NCI-H1092 treated with DMSO at 0.1 percent for 48 hours (cell line): ENCODE data around the gene ANKRD11.
"Not testable (repeated sequence)": the region's sequence is repeated elsewhere in the genome, so short reads cannot be mapped to it uniquely, and the experiment has no call there.

Experiments
- DNase-seq: peaks from one replicate; lab custom pipeline; 2025; lab: John Stamatoyannopoulos, UW

Gene ANKRD11

GRCh38 chr16:89280546-89281188 is 209.7 kb downstream of the ANKRD11 start:
- no peak for DNase-seq

GRCh38 chr16:89279666-89280481 is 210.5 kb downstream of the ANKRD11 start:
- no peak for DNase-seq

GRCh38 chr16:89278441-89279240 is 211.7 kb downstream of the ANKRD11 start:
- no peak for DNase-seq

- no peak for DNase-seq
Observed at GRCh38 chr16:89277641-89278341, 212.6 kb downstream of the ANKRD11 start.

- DNase-seq, result no peak
Observed at GRCh38 chr16:89277049-89277448, 213.3 kb downstream of the ANKRD11 start.

GRCh38 chr16:89275837-89276720 is 214.3 kb downstream of the ANKRD11 start:
- no peak for DNase-seq

GRCh38 chr16:89275284-89275584 is 215.1 kb downstream of the ANKRD11 start:
- no peak for DNase-seq

- DNase-seq, result no peak
Observed at GRCh38 chr16:89274561-89275283, 215.6 kb downstream of the ANKRD11 start.

GRCh38 chr16:89273741-89274472 is 216.5 kb downstream of the ANKRD11 start:
- no peak for DNase-seq

GRCh38 chr16:89272631-89273030 is 217.7 kb downstream of the ANKRD11 start:
- DNase-seq, result no peak

- no peak for DNase-seq
Observed at GRCh38 chr16:89270666-89271345, 219.6 kb downstream of the ANKRD11 start.

GRCh38 chr16:89269805-89270665 is 220.3 kb downstream of the ANKRD11 start:
- no peak for DNase-seq

GRCh38 chr16:89268987-89269735 is 221.2 kb downstream of the ANKRD11 start:
- no peak for DNase-seq

GRCh38 chr16:89268585-89268984 is 221.8 kb downstream of the ANKRD11 start:
- no peak for DNase-seq

GRCh38 chr16:89267746-89268145 is 222.6 kb downstream of the ANKRD11 start:
- DNase-seq, result not testable (repeated sequence)

GRCh38 chr16:89266521-89267134 is 223.7 kb downstream of the ANKRD11 start:
- DNase-seq, result no peak

GRCh38 chr16:89265647-89266046 is 224.7 kb downstream of the ANKRD11 start:
- no peak for DNase-seq
